22Rv1 (cell line): Measurements from ENCODE around the gene NLK.

Experiments used
- CTCF ChIP-seq: fragments of 450-650 bp; IDR thresholded peaks from 2 replicates; pipeline ENCODE4 v1.5.1; 2017; ENCODE audit warnings: mild to moderate bottlenecking
- ZFX ChIP-seq: fragments of 450-650 bp; IDR thresholded peaks from 2 replicates; pipeline ENCODE4 v1.6.1; 2017; ENCODE audit warnings: antibody characterized with exemption, borderline replicate concordance

GRCh38 chr17:28056276-28056620 lies 13.8 kb downstream of the NLK start:
- TF ChIP-seq CTCF: no peak
- TF ChIP-seq ZFX: no peak
